Inferior parietal cortex (tissue), 1 donor: ENCODE data around the gene UBB.

ENCODE experiments used
- DNase-seq: peaks from one replicate; pipeline ENCODE4 v3.0.0-alpha.2; 2016; ENCODE audit errors: extremely low spot score

UBB gene

GRCh38 chr17:16417896-16418684 lies 37.2 kb downstream of the UBB start:
- no peak for DNase-seq

GRCh38 chr17:16418685-16419068 lies 37.8 kb downstream of the UBB start:
- DNase-seq = no peak

GRCh38 chr17:16419074-16419928 lies 38.4 kb downstream of the UBB start:
- peak; percentile 27 for DNase-seq

GRCh38 chr17:16419929-16420271 lies 39.0 kb downstream of the UBB start:
- DNase-seq = no peak

DNA sequence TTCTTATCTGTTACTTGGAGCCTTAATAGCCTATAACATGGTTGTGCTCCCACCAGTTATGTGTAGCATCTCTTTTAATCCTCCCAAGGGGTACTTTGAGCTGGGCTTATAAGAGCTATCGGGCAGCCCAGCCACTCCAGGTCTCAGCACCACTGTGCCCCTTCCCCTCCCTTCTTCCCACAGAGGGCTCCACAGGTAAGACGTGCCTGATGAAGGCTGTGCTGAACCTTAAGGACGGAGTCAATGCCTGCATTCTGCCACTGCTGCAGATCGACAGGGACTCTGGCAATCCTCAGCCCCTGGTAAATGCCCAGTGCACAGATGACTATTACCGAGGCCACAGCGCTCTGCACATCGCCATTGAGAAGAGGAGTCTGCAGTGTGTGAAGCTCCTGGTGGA lies 41.5 kb downstream of the UBB start:
- DNase-seq = no peak

- DNase-seq = no peak
These were observed 42.5 kb downstream of the UBB start for GRCh38 chr17:16423226-16423872.

DNA sequence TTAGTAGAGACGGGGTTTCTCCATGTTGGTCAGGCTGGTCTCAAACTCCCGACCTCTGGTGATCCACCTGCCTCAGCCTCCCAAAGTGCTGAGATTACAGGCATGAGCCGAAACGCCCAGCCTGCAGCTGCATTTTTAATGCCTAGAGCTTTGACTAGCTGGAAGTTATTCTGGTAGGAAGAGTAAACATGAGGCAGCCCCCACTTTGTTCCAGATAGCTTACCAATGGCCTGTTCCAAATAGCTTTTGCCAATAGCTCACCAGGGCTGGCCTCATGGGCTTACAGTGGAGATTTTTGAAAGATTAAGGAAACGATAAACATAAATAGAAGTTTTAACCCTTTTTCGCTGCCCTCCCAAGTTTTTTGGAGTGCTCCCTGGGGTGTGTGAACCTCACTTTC lies 44.3 kb downstream of the UBB start:
- DNase-seq = no peak

- no peak for DNase-seq
These were observed 45.1 kb downstream of the UBB start for GRCh38 chr17:16425698-16426659.

- DNase-seq = no peak
These were observed 46.1 kb downstream of the UBB start for GRCh38 chr17:16427020-16427419.

- peak; percentile 27 for DNase-seq
These were observed 47.4 kb downstream of the UBB start for GRCh38 chr17:16428098-16428882.

DNA sequence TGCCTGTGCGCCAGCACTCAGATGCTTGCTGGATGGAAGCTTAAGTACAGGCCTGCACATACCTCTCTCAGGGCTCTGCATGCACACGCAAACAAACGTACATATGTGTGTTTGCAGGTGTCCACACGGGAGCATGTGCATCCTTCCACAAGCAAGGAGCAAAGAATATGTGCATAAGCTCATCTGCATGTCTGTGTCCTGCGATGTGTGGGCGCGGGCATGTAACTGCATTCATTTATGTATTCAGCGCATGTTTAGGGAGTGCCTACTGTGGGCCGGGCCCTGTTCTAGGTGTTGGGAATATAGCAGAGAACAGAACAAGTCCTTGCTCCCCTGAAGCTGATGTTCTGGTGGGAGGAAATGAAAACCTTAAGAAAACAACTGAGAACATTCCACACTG lies 48.2 kb downstream of the UBB start:
- no peak for DNase-seq

DNA sequence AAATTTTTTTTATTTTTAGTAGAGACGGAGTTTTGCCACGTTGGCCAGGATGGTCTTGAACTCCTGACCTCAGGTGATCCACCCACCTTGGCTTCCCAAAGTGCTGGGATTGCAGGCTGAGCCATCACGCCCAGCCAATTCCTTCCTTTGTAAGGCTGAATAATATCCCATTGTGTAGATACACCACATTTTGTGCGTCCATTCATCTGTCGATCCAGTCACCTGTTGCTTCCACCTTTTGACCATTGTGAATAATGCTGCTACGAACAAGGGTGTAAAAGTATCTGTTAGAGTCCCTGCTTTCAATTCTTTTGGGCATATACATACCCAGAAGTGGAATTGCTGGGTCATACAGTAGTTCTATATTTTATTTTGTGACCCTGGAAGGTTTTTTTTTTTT lies 49.8 kb downstream of the UBB start:
- no peak for DNase-seq

DNA sequence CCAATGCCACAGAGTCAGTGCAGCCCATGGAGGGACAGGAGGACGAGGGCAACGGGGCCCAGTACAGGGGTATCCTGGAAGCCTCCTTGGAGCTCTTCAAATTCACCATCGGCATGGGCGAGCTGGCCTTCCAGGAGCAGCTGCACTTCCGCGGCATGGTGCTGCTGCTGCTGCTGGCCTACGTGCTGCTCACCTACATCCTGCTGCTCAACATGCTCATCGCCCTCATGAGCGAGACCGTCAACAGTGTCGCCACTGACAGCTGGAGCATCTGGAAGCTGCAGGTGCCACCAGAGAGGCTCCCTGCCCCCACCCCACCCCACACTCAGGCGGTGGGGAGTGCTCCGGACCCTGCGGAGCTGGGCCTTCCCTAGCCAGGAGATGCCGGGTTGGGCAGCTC lies 51.1 kb downstream of the UBB start:
- no peak for DNase-seq
